ENCODE measurements around the gene VSIG4. TPM values are rescaled to one million over a fixed set of nuclear protein-coding genes. Genes with fewer than 3 reads are reported as not detected.

Gene VSIG4
- polyA plus RNA-seq, 1 experiment, result not detected

DNA sequence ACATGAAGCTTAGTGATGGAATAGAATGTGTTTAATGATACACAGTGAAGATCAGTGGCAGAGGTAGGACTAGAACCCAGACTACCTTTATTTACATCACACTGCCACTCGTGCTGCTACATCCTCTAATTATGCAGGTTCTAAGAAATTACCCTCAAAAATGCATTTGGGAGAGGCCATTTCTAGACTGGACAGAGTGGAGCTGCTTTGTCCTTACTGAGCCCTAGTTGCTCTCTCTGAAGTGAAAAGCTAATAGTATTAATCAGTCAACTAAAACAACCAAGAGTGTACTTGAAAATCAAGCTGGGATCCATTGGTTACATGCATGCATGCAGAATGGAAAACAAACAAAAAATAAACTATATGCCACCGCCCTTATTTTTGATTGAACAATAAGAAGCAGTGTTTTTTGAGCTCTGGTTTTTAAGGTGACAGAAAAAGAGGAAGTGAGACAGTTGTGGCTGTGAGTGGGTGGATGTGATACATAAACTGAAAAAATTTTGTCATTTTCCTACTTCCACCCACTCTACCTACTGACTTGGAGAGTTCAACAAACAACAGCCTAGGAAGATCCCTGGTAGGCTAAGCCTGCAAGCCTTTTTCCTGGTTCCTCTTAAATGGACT, 6.8 kb upstream of the VSIG4 start:
- CTCF ChIA-PET, result no interaction called here
- TF ChIP-seq, protein P1, sequence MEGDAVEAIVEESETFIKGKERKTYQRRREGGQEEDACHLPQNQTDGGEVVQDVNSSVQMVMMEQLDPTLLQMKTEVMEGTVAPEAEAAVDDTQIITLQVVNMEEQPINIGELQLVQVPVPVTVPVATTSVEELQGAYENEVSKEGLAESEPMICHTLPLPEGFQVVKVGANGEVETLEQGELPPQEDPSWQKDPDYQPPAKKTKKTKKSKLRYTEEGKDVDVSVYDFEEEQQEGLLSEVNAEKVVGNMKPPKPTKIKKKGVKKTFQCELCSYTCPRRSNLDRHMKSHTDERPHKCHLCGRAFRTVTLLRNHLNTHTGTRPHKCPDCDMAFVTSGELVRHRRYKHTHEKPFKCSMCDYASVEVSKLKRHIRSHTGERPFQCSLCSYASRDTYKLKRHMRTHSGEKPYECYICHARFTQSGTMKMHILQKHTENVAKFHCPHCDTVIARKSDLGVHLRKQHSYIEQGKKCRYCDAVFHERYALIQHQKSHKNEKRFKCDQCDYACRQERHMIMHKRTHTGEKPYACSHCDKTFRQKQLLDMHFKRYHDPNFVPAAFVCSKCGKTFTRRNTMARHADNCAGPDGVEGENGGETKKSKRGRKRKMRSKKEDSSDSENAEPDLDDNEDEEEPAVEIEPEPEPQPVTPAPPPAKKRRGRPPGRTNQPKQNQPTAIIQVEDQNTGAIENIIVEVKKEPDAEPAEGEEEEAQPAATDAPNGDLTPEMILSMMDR (IDR thresholded peaks at IDR 0.05; ENCODE audit: insufficient read depth, low read depth, low read length), result no peak
- no peak overlapping the region for H3K4me3 ChIP-seq (ENCODE audit: low read depth, low read length)
- POLR2A ChIA-PET, result no interaction called here
- no peaks in the 10 kb centered on the region for H3K36me3 ChIP-seq (ENCODE audit: control insufficient read depth, insufficient read depth, low read length)
- H3K27me3 ChIP-seq (ENCODE audit: control insufficient read depth, insufficient read depth, low read length), result no peaks in the 10 kb centered on the region
- DNase-seq (ENCODE audit: low read depth), result no peak

DNA sequence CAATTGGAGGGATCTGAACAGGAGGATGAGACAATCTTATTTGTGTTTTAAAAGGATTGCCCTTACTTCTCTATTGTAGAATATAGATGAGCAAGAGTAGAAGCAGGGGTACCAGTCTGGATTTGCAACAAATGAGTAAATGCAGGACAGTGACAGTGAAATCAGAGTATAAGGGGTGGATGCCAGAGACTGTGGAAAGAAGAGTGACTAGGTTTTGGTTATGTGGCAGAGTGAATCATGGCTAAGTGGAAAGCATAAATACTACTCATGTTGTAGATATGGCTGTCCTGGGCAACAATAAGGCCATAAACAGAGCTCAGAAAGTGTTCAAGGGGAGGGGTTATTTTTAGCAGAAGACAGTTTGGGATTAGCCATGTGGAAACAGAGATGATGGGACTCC, 6.0 kb upstream of the VSIG4 start:
- CTCF ChIA-PET, result no interaction called here

DNA sequence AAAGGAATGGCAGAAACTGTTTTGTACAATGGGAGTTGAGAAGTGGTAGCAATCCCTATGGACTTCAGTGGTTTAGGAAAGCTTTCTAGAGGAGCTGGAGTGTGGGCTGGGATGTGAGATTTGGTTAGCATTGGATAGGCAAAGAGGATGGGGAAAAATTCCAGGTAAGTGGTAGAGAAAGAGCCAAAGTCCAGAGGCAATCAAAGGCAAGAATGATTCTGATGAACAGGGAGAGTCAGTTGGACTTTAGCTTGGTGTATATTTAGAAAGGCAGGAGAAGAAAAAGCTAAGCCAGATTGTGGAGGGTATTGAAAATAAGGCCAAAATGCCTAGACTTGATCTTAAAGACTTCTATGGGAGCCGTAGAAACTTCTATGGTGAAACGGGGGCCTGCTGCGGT, 3.7 kb upstream of the VSIG4 start:
- H3K4me3 ChIP-seq (ENCODE audit: low read depth, low read length), result no peak overlapping the region
- TF ChIP-seq, protein P1 (IDR thresholded peaks at IDR 0.05; ENCODE audit: insufficient read depth, low read depth, low read length), result no peak
- ChIA-PET POLR2A (no interaction called here), CTCF (no interaction called here)
- no peaks in the 10 kb centered on the region for H3K27me3 ChIP-seq (ENCODE audit: control insufficient read depth, insufficient read depth, low read length)
- DNase-seq (ENCODE audit: low read depth), result no peak
- no peaks in the 10 kb centered on the region for H3K36me3 ChIP-seq (ENCODE audit: control insufficient read depth, insufficient read depth, low read length)

More for the DNA sequence above, 6.0 kb upstream of the VSIG4 start:
- Histone ChIP-seq H3K4me3 (ENCODE audit: low read depth, low read length) (no peak overlapping the region), H3K27me3 (ENCODE audit: control insufficient read depth, insufficient read depth, low read length) (no peaks in the 10 kb centered on the region), H3K36me3 (ENCODE audit: control insufficient read depth, insufficient read depth, low read length) (no peaks in the 10 kb centered on the region)
- no peak for DNase-seq (ENCODE audit: low read depth)
- TF ChIP-seq, protein P1 (IDR thresholded peaks at IDR 0.05; ENCODE audit: insufficient read depth, low read depth, low read length), result no peak
- POLR2A ChIA-PET, result no interaction called here

DNA sequence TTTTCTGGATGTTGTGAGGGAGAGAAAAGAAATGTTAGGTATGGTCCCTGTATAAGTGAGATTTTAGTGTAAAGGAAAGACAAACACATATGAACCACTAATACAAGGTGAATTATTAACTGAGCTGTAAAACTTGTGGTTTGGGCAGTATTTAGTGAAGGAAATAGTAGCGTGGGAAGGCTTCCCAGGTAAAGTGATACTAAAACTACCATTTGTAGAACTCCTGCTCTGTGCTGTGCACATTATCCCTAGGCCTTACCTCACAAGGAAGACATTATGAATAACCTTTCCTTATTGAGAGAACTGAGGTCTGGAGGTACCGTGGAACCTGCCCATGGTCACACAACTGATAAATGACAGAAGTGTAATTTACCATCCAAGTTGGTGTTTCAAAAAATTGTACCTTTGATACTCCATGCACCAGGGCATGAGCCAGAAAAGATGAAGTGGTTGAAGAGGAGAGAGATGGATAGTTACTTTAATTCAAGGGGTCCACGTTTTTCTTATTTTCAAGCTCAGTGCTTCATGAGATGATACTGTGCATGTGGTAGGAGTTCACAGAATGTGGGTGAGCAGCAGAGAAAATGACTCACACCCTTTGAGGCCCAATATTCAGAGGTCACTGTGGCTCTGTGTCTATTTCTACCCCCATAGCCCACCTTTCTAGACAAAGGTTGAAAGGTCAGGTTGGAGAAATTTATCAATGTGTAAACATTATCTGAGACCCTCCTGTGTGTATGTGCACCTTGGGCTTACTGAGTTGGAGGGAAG, 2.6 kb upstream of the VSIG4 start:
- H3K36me3 ChIP-seq (ENCODE audit: control insufficient read depth, insufficient read depth, low read length), result no peaks in the 10 kb centered on the region
- no peaks in the 10 kb centered on the region for H3K27me3 ChIP-seq (ENCODE audit: control insufficient read depth, insufficient read depth, low read length)
- no peak overlapping the region for H3K4me3 ChIP-seq (ENCODE audit: low read depth, low read length)
- TF ChIP-seq, protein P1 (IDR thresholded peaks at IDR 0.05; ENCODE audit: insufficient read depth, low read depth, low read length), result no peak
- ChIA-PET CTCF (no interaction called here), POLR2A (no interaction called here)
- DNase-seq (ENCODE audit: low read depth), result no peak

DNA sequence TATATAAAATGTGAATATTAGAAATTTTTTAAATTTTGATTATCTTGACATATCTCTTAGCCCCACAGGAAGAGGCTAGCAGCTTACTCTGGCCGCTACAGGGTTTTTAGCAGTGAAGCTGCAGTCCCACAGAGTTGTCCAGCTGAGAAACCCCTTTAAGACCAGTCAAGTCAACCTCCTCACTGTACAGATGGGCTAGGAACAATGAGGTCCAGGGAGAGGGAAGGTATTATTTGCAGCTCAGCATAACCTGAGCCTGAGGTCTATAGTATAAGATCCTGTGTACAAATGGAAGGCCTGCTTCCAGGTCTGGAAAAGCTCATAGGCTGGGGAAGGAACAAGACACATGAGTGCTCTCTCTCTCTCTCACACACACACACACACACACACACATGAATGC, 1.8 kb downstream of the VSIG4 start:
- DNase-seq (ENCODE audit: low read depth), result no peak
- POLR2A ChIA-PET, result interaction anchor here (0.6 kb wide), 1 partner anchor 72 kb away, joined by 3 read pairs; no protein-coding TSS in a partner anchor
- CTCF ChIA-PET, result interaction anchor here (1.3 kb wide), 1 partner anchor 10 kb away, joined by 4 read pairs; no protein-coding TSS in a partner anchor
- H3K36me3 ChIP-seq (ENCODE audit: control insufficient read depth, insufficient read depth, low read length), result no peaks in the 10 kb centered on the region
- no peak overlapping the region for H3K4me3 ChIP-seq (ENCODE audit: low read depth, low read length)
- TF ChIP-seq, protein P1 (IDR thresholded peaks at IDR 0.05; ENCODE audit: insufficient read depth, low read depth, low read length), result no peak
- H3K27me3 ChIP-seq (ENCODE audit: control insufficient read depth, insufficient read depth, low read length), result no peaks in the 10 kb centered on the region
